A549 (cell line): Measurements from ENCODE around the gene HSPBAP1.

Experiments used
- CBX2 ChIP-seq: fragments of 200-600 bp; sonication (generic); IDR thresholded peaks from 2 replicates; pipeline ENCODE4 v1.6.1; 2016; ENCODE audit warnings: low read depth, mild to moderate bottlenecking, borderline replicate concordance
- CEBPB ChIP-seq, 2 experiments: fragments of >200 bp in 1 of 2; sonication (Bioruptor Twin) in 1 of 2; formaldehyde crosslinking in 1 of 2; IDR thresholded peaks; 2 replicates each; pipeline ENCODE4 v1.6.1; 2012 to 2016
- EP300 ChIP-seq, 2 experiments: fragments of >200 bp; sonication (Bioruptor Twin); formaldehyde crosslinking; IDR thresholded peaks; 2 replicates in 1 of 2; 3 replicates in 1 of 2; pipeline ENCODE4 v1.6.1; 2016 to 2017
- ESRRA ChIP-seq: fragments of 150-350 bp; IDR thresholded peaks from 2 replicates; pipeline ENCODE4 v1.6.1; 2014; ENCODE audit warnings: mild to moderate bottlenecking, low read length, borderline replicate concordance
- GATA3 ChIP-seq: IDR thresholded peaks from 2 replicates; pipeline ENCODE4 v1.6.1; 2012; ENCODE audit warnings: borderline replicate concordance
- JUN ChIP-seq, 2 experiments: fragments of >200 bp; sonication (Bioruptor Twin); formaldehyde crosslinking; IDR thresholded peaks; 2 replicates in 1 of 2; 3 replicates in 1 of 2; pipeline ENCODE4 v1.6.1; 2016 to 2017
- MYC ChIP-seq: IDR thresholded peaks from 2 replicates; pipeline ENCODE4 v1.6.1; 2012; ENCODE audit warnings: mild to moderate bottlenecking, inconsistent platforms, low read length, improper control_type of control experiment, borderline replicate concordance
- PHF8 ChIP-seq: fragments of 200-600 bp; sonication (generic); IDR thresholded peaks from 2 replicates; pipeline ENCODE4 v1.6.1; 2016; ENCODE audit warnings: low read depth, mild to moderate bottlenecking, antibody characterized with exemption, moderate library complexity, borderline replicate concordance
- POLR2A ChIP-seq: IDR thresholded peaks from 2 replicates; pipeline ENCODE4 v1.6.1; 2012; ENCODE audit warnings: mild to moderate bottlenecking, low read length
- SREBF2 ChIP-seq: fragments of 450-650 bp; IDR thresholded peaks from 2 replicates; pipeline ENCODE4 v1.6.1; 2014; ENCODE audit warnings: mild to moderate bottlenecking, moderate library complexity
- TF ChIP-seq, protein P1 (sequence below): IDR thresholded peaks from 2 replicates; pipeline ENCODE4 v1.6.1; 2012
- TF ChIP-seq, protein P2 (sequence below): fragments of >200 bp; sonication (Bioruptor Twin); formaldehyde crosslinking; IDR thresholded peaks from 3 replicates; pipeline ENCODE4 v1.5.1; 2016
- TF ChIP-seq, protein P3 (sequence below): fragments of 450-650 bp; IDR thresholded peaks from 2 replicates; pipeline ENCODE4 v1.6.1; 2014; ENCODE audit warnings: antibody characterized with exemption
- TF ChIP-seq, protein P4 (sequence below): fragments of >200 bp; sonication (Bioruptor Twin); formaldehyde crosslinking; IDR thresholded peaks from 3 replicates; pipeline ENCODE4 v1.6.1; 2016

DNA sequence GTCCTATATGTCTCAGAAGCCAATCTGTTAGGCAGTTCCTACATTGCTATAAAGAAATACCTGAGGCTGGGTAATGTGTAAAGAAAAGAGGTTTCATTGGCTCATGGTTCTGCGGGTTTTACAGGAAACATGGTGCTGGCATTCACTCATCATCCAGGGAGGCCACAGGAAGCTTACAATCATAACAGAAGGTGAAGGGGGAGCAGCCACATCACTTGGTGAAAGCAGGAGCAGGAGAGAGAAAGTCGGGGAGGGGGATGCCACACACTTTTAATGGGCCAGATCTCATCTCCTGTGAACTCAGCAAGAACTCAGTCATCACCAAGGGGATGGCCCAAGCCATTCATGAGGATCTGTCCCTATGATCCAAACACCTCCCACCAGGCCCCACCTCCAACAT is 10.3 kb upstream of the HSPBAP1 start:
- TF ChIP-seq, protein P1, sequence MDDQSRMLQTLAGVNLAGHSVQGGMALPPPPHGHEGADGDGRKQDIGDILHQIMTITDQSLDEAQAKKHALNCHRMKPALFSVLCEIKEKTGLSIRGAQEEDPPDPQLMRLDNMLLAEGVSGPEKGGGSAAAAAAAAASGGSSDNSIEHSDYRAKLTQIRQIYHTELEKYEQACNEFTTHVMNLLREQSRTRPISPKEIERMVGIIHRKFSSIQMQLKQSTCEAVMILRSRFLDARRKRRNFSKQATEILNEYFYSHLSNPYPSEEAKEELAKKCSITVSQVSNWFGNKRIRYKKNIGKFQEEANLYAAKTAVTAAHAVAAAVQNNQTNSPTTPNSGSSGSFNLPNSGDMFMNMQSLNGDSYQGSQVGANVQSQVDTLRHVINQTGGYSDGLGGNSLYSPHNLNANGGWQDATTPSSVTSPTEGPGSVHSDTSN, result no peak
- TF ChIP-seq CEBPB (IDR thresholded peaks at IDR 0.05) (no peak), POLR2A (no peak), PHF8 (no peak), SREBF2 (no peak), MYC (no peak), GATA3 (no peak), CBX2 (no peak), EP300 (IDR thresholded peaks at IDR 0.05) (no peak), JUN (IDR thresholded peaks at IDR 0.05) (no peak), ESRRA (no peak)
- TF ChIP-seq, protein P2, sequence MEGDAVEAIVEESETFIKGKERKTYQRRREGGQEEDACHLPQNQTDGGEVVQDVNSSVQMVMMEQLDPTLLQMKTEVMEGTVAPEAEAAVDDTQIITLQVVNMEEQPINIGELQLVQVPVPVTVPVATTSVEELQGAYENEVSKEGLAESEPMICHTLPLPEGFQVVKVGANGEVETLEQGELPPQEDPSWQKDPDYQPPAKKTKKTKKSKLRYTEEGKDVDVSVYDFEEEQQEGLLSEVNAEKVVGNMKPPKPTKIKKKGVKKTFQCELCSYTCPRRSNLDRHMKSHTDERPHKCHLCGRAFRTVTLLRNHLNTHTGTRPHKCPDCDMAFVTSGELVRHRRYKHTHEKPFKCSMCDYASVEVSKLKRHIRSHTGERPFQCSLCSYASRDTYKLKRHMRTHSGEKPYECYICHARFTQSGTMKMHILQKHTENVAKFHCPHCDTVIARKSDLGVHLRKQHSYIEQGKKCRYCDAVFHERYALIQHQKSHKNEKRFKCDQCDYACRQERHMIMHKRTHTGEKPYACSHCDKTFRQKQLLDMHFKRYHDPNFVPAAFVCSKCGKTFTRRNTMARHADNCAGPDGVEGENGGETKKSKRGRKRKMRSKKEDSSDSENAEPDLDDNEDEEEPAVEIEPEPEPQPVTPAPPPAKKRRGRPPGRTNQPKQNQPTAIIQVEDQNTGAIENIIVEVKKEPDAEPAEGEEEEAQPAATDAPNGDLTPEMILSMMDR, result no peak
- TF ChIP-seq, protein P3, sequence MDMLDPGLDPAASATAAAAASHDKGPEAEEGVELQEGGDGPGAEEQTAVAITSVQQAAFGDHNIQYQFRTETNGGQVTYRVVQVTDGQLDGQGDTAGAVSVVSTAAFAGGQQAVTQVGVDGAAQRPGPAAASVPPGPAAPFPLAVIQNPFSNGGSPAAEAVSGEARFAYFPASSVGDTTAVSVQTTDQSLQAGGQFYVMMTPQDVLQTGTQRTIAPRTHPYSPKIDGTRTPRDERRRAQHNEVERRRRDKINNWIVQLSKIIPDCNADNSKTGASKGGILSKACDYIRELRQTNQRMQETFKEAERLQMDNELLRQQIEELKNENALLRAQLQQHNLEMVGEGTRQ, result no peak
- TF ChIP-seq, protein P4, sequence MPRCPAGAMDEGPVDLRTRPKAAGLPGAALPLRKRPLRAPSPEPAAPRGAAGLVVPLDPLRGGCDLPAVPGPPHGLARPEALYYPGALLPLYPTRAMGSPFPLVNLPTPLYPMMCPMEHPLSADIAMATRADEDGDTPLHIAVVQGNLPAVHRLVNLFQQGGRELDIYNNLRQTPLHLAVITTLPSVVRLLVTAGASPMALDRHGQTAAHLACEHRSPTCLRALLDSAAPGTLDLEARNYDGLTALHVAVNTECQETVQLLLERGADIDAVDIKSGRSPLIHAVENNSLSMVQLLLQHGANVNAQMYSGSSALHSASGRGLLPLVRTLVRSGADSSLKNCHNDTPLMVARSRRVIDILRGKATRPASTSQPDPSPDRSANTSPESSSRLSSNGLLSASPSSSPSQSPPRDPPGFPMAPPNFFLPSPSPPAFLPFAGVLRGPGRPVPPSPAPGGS, result no peak
